Vagina (tissue), 2 donors: Measurements from ENCODE around the gene PRKCI. TPM values are rescaled to one million over a fixed set of nuclear protein-coding genes. Genes with fewer than 3 reads are reported as not detected.

ENCODE experiments used
- DNase-seq, 2 donors: peaks; one replicate each; pipeline ENCODE4 v3.0.0-alpha.2; 2017; ENCODE audit errors: extremely low spot score in 2 of 2
- H3K27ac ChIP-seq: fragments of 200-600 bp; sonication (generic); one replicate; pipeline ENCODE4 v1.5.1; 2019
- H3K27me3 ChIP-seq: fragments of 200-600 bp; sonication (generic); one replicate; pipeline ENCODE4 v1.5.1; 2019
- H3K36me3 ChIP-seq, 2 donors: fragments of 200-600 bp; sonication (generic); one replicate each; pipeline ENCODE4 v1.5.1; 2017 to 2019
- H3K4me1 ChIP-seq: fragments of 200-600 bp; sonication (generic); one replicate; pipeline ENCODE4 v1.5.1; 2019
- H3K4me3 ChIP-seq, 2 donors: fragments of 200-600 bp; sonication (generic); 1 replicate in 1 of 2; 2 replicates in 1 of 2; pipeline ENCODE4 v1.5.1; 2016 to 2019
- H3K9me3 ChIP-seq: fragments of 200-600 bp; sonication (generic); one replicate; pipeline ENCODE4 v1.5.1; 2019
- POLR2A ChIP-seq, 2 donors: fragments of 450-650 bp; IDR thresholded peaks; one replicate each; pipeline ENCODE4 v1.6.1; 2017; ENCODE audit warnings: antibody characterized with exemption in 2 of 2, mild to moderate bottlenecking in 2 of 2, moderate library complexity in 2 of 2
- POLR2AphosphoS5 ChIP-seq, 2 donors: sonication (generic); formaldehyde crosslinking; IDR thresholded peaks; one replicate each; pipeline ENCODE4 v1.9.0; 2017; ENCODE audit warnings: antibody characterized with exemption in 2 of 2, mild to moderate bottlenecking in 2 of 2, low read depth in 1 of 2; ENCODE audit not compliant: insufficient read depth in 1 of 2
- intact Hi-C: fragments of 100-400 bp; cut with DNase I; formaldehyde crosslinking; loops from one replicate; pipeline ENCODE4 v1.15.1; 2023
- total RNA-seq: library from RNA; depleted of rRNA; stranded (reverse); fragments of >200 nt; gene quantifications from one replicate; pipeline ENCODE4 v1.2.3, GENCODE V29; 2016
- TF ChIP-seq, protein P1 (sequence below), 3 experiments: fragments of 450-650 bp in 2 of 3; fragments of 200-600 bp in 1 of 3; sonication (generic) in 1 of 3; IDR thresholded peaks; one replicate each; pipeline ENCODE4 v1.5.1; 2017 to 2019; ENCODE audit warnings: antibody characterized with exemption in 3 of 3, mild to moderate bottlenecking in 2 of 3, moderate library complexity in 2 of 3

PRKCI gene
- total RNA-seq, 1 donor from 2014 or later, result 33.9 TPM

DNA sequence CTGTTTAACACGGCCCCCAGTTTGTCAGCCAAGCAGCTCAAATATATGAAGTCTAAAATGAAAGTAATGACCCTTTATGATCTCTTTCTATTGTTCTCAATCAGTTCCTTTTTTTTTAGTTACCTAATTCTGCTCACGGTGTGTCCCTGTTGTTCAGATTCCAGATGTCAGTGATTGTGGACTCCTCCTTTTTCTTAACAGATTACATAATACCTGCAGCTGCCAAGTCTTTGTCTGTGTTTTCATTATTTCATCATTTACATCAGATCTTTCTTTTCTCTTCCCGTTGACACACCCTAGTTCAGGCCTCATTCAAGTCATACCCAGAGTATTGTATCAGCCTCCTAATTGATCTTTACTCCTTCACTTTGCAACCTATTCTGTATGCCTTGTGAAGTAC lies 79.2 kb downstream of the PRKCI start:
- DNase-seq, result no peak
- Histone ChIP-seq H3K4me1 (no peaks in the 10 kb centered on the region), H3K27ac (no peak overlapping the region), H3K36me3 (peaks cover 0 to 28% of the 10 kb centered on the region in 2 donors), H3K27me3 (no peaks in the 10 kb centered on the region), H3K4me3 (no peak overlapping the region), H3K9me3 (no peaks in the 10 kb centered on the region)
- intact Hi-C loops, result no loop called here
- TF ChIP-seq, protein P1, sequence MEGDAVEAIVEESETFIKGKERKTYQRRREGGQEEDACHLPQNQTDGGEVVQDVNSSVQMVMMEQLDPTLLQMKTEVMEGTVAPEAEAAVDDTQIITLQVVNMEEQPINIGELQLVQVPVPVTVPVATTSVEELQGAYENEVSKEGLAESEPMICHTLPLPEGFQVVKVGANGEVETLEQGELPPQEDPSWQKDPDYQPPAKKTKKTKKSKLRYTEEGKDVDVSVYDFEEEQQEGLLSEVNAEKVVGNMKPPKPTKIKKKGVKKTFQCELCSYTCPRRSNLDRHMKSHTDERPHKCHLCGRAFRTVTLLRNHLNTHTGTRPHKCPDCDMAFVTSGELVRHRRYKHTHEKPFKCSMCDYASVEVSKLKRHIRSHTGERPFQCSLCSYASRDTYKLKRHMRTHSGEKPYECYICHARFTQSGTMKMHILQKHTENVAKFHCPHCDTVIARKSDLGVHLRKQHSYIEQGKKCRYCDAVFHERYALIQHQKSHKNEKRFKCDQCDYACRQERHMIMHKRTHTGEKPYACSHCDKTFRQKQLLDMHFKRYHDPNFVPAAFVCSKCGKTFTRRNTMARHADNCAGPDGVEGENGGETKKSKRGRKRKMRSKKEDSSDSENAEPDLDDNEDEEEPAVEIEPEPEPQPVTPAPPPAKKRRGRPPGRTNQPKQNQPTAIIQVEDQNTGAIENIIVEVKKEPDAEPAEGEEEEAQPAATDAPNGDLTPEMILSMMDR (IDR thresholded peaks at IDR 0.05), result no peak
- TF ChIP-seq POLR2AphosphoS5 (IDR thresholded peaks at IDR 0.05; ENCODE audit: insufficient read depth in 1 of 2, low read depth in 1 of 2), result no peak
- TF ChIP-seq POLR2A (IDR thresholded peaks at IDR 0.05), result no peak

DNA sequence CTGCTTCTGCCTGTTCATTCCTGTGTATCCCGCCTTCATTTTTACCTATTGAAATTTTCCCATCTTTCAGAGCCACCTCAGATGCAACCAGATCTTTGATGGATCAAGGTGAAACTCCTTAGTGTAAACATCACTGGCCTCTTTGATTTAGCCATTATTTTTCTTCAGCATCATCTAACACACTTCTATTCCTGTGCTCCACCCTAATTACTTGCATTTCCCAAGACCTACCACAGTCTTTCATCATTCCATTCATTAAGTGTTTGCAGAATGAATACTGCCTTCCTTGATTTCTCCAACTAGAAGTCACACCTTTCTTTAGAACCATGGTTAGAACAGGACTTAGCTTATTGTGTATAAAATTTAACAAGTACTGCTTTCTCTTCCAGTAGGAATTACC lies 79.8 kb downstream of the PRKCI start:
- Histone ChIP-seq H3K4me1 (no peaks in the 10 kb centered on the region), H3K27me3 (no peaks in the 10 kb centered on the region), H3K9me3 (no peaks in the 10 kb centered on the region), H3K27ac (no peak overlapping the region), H3K4me3 (no peak overlapping the region), H3K36me3 (peaks cover 0 to 28% of the 10 kb centered on the region in 2 donors)
- intact Hi-C loops, result no loop called here
- TF ChIP-seq POLR2AphosphoS5 (IDR thresholded peaks at IDR 0.05; ENCODE audit: insufficient read depth in 1 of 2, low read depth in 1 of 2), result no peak
- TF ChIP-seq, protein P1 (IDR thresholded peaks at IDR 0.05), result no peak
- TF ChIP-seq POLR2A (IDR thresholded peaks at IDR 0.05), result no peak
- no peak for DNase-seq

DNA sequence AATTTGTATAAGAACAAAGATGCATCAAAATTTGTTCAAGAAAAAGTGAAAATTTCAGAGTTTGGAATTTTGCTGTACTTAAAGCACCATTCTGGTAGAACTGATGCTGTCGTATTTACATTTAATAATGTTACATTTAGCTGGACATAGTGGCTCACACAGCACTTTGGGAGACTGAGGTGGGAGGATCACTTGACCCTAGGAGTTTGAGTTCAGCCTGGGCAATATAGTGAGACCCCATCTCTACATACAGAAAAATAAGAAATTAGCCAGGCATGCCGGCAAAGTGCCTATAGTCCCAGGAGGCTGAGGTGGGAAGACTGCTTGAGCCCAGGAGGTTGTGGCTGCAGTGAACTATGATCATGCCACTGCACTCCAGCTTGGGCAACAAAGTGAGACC lies 83.8 kb downstream of the PRKCI start:
- H3K36me3 ChIP-seq, result no peaks in the 10 kb centered on the region
- no peaks in the 10 kb centered on the region for H3K4me1 ChIP-seq
- no peak overlapping the region for H3K4me3 ChIP-seq
- H3K9me3 ChIP-seq, result no peaks in the 10 kb centered on the region
- intact Hi-C loops, result no loop called here
- TF ChIP-seq POLR2A (IDR thresholded peaks at IDR 0.05), result no peak
- TF ChIP-seq POLR2AphosphoS5 (IDR thresholded peaks at IDR 0.05; ENCODE audit: insufficient read depth in 1 of 2, low read depth in 1 of 2), result no peak
- H3K27me3 ChIP-seq, result no peaks in the 10 kb centered on the region
- no peak for DNase-seq
- H3K27ac ChIP-seq, result no peak overlapping the region

DNA sequence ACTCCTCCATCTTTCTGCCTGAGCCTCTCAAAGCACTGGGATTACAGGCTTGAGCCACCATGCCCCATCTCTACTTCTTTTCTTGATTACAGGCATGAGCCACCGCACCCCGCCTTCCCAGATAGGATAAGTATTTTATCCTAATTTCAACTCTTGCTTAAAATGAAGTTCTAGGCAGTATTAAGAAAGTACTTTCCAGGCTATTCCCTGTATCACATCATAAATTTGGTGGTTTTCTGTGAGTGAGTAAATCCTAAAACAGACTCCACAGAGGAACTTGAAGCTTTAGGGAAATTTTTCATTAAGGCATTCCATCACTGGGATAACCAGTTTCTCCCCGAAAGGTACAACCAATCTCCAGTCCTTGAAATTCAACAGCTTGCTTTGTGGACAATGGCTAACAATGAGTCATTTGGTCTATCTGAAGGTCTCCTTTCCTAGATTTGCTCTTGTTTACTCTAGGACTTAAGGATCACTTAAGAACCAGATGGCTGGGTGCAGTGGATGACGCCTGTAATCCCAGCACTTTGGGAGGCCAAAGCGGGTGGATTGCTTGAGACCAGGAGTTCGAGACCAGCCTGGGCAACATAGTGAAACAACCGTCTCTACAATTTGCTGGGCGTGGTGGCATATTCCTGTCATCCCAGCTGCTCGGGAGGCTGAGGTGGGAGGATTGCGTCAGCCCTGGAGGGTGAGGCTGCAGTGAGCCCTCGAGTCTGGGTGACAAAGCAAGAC lies 85.6 kb downstream of the PRKCI start:
- no peaks in the 10 kb centered on the region for H3K27me3 ChIP-seq
- no peak overlapping the region for H3K4me3 ChIP-seq
- H3K4me1 ChIP-seq, result no peaks in the 10 kb centered on the region
- no peaks in the 10 kb centered on the region for H3K36me3 ChIP-seq
- TF ChIP-seq, protein P1 (IDR thresholded peaks at IDR 0.05), result no peak
- no peak for TF ChIP-seq POLR2A (IDR thresholded peaks at IDR 0.05)
- TF ChIP-seq POLR2AphosphoS5 (IDR thresholded peaks at IDR 0.05; ENCODE audit: insufficient read depth in 1 of 2, low read depth in 1 of 2), result no peak
- no peaks in the 10 kb centered on the region for H3K9me3 ChIP-seq
- no peak overlapping the region for H3K27ac ChIP-seq
- DNase-seq, result no peak
- intact Hi-C loops, result no loop called here

DNA sequence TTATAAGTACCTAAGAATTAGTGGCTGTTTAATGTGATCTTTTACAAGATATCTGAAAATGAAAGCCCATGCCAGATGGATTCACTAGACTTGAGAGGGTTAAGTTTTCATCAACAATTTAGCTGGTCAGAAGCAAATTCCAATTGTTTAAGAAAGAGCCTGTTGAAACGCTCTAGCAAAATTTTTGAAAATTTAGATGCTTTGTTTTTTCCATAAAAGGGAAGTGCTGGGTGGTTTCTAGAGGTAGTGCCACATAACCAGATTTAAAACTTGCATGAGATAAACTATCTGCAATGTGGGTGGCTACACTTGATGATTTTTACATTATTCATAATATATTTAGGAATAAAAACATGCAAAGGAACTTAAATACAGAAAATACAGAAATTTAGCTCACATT lies 86.8 kb downstream of the PRKCI start:
- intact Hi-C loops, result no loop called here
- TF ChIP-seq, protein P1 (IDR thresholded peaks at IDR 0.05), result no peak
- TF ChIP-seq POLR2AphosphoS5 (IDR thresholded peaks at IDR 0.05; ENCODE audit: insufficient read depth in 1 of 2, low read depth in 1 of 2) (no peak), POLR2A (IDR thresholded peaks at IDR 0.05) (no peak)
- Histone ChIP-seq H3K4me3 (no peak overlapping the region), H3K27me3 (no peaks in the 10 kb centered on the region), H3K9me3 (no peaks in the 10 kb centered on the region), H3K4me1 (no peaks in the 10 kb centered on the region), H3K27ac (no peak overlapping the region), H3K36me3 (no peaks in the 10 kb centered on the region)
- no peak for DNase-seq
